PC-3 (cell line): ENCODE results near the gene OPN1MW3. TPM values are rescaled to one million over a fixed set of nuclear protein-coding genes. Genes with fewer than 3 reads are reported as not detected.
"Not testable (repeated sequence)": the region's sequence is repeated elsewhere in the genome, so short reads cannot be mapped to it uniquely, and the experiment has no call there.

Experiments
- ATAC-seq: fragments of 200-7000 bp; cut with Tn5 transposase; 2 replicates; pipeline ENCODE4 v1.9.1; 2020; ENCODE audit warnings: mild to moderate bottlenecking, moderate library complexity
- BruUV-seq: library from RNA; stranded (reverse); fragments of 400-500 nt; replicated peaks from 2 replicates; lab custom pipeline; 2021; lab: Mats Ljungman, UMichigan
- CTCF ChIA-PET: fragments of 300-600 bp; sonication (Branson Sonifier 250); formaldehyde crosslinking; loops from one replicate; lab custom pipeline; 2022; ENCODE audit warnings: antibody characterized with exemption; lab: Charles Lee
- POLR2A ChIA-PET: fragments of 300-600 bp; sonication (Branson Sonifier 250); formaldehyde crosslinking; loops from one replicate; lab custom pipeline; 2022; ENCODE audit warnings: antibody characterized with exemption; ENCODE audit not compliant: unreplicated experiment; lab: Charles Lee
- DNase-seq: peaks from one replicate; pipeline ENCODE4 v3.0.0-alpha.2; 2015
- H2AFZ ChIP-seq: fragments of 300-600 bp; sonication (generic); 2 replicates; pipeline ENCODE4 v1.6.0; 2016; ENCODE audit warnings: antibody characterized with exemption, low read length
- H3F3A ChIP-seq: fragments of 300-600 bp; sonication (generic); one replicate; pipeline ENCODE4 v1.6.0; 2017; ENCODE audit warnings: antibody characterized with exemption, low read length, control low read depth, mild to moderate bottlenecking; ENCODE audit not compliant: unreplicated experiment
- H3K27ac ChIP-seq: fragments of 300-600 bp; sonication (generic); 2 replicates; pipeline ENCODE4 v1.5.1; 2016; ENCODE audit warnings: mild to moderate bottlenecking, low read length
- H3K27me3 ChIP-seq: fragments of 300-600 bp; sonication (generic); 2 replicates; pipeline ENCODE4 v1.6.1; 2016; ENCODE audit warnings: low read length, mixed read lengths
- H3K36me3 ChIP-seq: fragments of 300-600 bp; sonication (generic); 2 replicates; pipeline ENCODE4 v1.6.1; 2016; ENCODE audit warnings: low read depth, mixed run types, low read length, mixed read lengths
- H3K4me1 ChIP-seq: fragments of 300-600 bp; sonication (generic); 2 replicates; pipeline ENCODE4 v1.5.1; 2016; ENCODE audit warnings: low read length; ENCODE audit not compliant: insufficient read depth
- H3K4me2 ChIP-seq: fragments of 300-600 bp; sonication (generic); 2 replicates; pipeline ENCODE4 v1.6.0; 2016; ENCODE audit warnings: low read length
- H3K4me3 ChIP-seq: fragments of 300-600 bp; sonication (generic); 2 replicates; pipeline ENCODE4 v1.5.1; 2016; ENCODE audit warnings: mild to moderate bottlenecking, low read length, mixed read lengths
- H3K79me2 ChIP-seq: fragments of 300-600 bp; sonication (generic); 2 replicates; pipeline ENCODE4 v1.6.1; 2017; ENCODE audit warnings: low read length, mixed read lengths
- H3K9ac ChIP-seq: fragments of 300-600 bp; sonication (generic); 2 replicates; pipeline ENCODE4 v1.6.0; 2016; ENCODE audit warnings: mild to moderate bottlenecking, low read length
- H3K9me2 ChIP-seq: fragments of 300-600 bp; sonication (generic); replicated peaks from 2 replicates; pipeline ENCODE4 v1.6.1; 2016; ENCODE audit warnings: mixed run types, low read length, mixed read lengths
- H3K9me3 ChIP-seq: fragments of 300-600 bp; sonication (generic); 2 replicates; pipeline ENCODE4 v1.6.1; 2016; ENCODE audit warnings: low read length, mixed read lengths
- H4K20me1 ChIP-seq: fragments of 300-600 bp; sonication (generic); 2 replicates; pipeline ENCODE4 v1.6.1; 2016; ENCODE audit warnings: low read length, mixed read lengths
- EZH2 ChIP-seq: fragments of 300-600 bp; sonication (generic); IDR thresholded peaks from one replicate; pipeline ENCODE4 v1.6.1; 2017; ENCODE audit warnings: antibody characterized with exemption, mild to moderate bottlenecking, low read length; ENCODE audit not compliant: unreplicated experiment
- EZH2phosphoT487 ChIP-seq: fragments of 300-600 bp; sonication (generic); IDR thresholded peaks from 2 replicates; pipeline ENCODE4 v1.6.1; 2018; ENCODE audit warnings: mild to moderate bottlenecking, antibody characterized with exemption, low read length, borderline replicate concordance
- intact Hi-C: fragments of 100-400 bp; cut with micrococcal nuclease; formaldehyde crosslinking; loops from 2 replicates; pipeline ENCODE4 v1.9.0; 2023
- total RNA-seq: library from RNA; depleted of rRNA; stranded (reverse); fragments of >200 nt; gene quantifications from 2 replicates; pipeline ENCODE4 v1.2.3, GENCODE V29; 2014
- TF ChIP-seq, protein P1 (sequence below): fragments of 300-600 bp; sonication (generic); conservative IDR thresholded peaks from 2 replicates; pipeline ENCODE4 v1.5.1; 2017; ENCODE audit warnings: antibody characterized with exemption, low read depth, mild to moderate bottlenecking, low read length

Gene OPN1MW3
- total RNA-seq, 1 experiment from 2014 or later: not detected

DNA sequence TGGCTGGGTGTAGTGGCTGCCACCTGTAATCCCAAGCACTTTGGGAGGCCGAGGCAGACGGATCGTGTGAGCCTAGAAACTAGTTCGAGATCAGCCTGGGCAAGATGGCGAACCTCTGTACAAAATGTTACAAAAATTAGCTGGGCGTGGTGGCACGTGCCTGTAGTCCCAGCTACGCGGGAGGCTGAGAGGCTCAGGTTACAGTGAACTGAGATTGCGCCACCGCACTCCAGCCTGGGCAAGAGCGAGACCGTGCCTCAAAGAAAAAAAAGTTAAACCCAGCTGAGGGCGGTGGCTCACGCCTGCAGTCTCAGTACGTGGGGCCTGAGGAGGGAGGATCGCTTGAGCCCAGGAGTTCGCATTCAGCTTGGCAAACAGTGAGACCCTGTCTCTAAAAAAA, 39.3 kb downstream of the OPN1MW3 start:
- ChIA-PET POLR2A (no interaction called here), CTCF (no interaction called here)
- Histone ChIP-seq H3K4me1 (no peaks in the 10 kb centered on the region), H3K4me2 (no peak overlapping the region), H3K4me3 (no peak overlapping the region), H3K27me3 (no peaks in the 10 kb centered on the region), H3K9me2 (no peaks in the 10 kb centered on the region), H3K36me3 (no peaks in the 10 kb centered on the region), H3F3A (no peaks in the 10 kb centered on the region), H3K79me2 (no peaks in the 10 kb centered on the region), H3K9me3 (no peaks in the 10 kb centered on the region), H3K9ac (no peak overlapping the region), H3K27ac (no peak overlapping the region), H2AFZ (no peak overlapping the region), H4K20me1 (no peaks in the 10 kb centered on the region)
- TF ChIP-seq EZH2phosphoT487 (no peak), EZH2 (no peak)
- TF ChIP-seq, protein P1, sequence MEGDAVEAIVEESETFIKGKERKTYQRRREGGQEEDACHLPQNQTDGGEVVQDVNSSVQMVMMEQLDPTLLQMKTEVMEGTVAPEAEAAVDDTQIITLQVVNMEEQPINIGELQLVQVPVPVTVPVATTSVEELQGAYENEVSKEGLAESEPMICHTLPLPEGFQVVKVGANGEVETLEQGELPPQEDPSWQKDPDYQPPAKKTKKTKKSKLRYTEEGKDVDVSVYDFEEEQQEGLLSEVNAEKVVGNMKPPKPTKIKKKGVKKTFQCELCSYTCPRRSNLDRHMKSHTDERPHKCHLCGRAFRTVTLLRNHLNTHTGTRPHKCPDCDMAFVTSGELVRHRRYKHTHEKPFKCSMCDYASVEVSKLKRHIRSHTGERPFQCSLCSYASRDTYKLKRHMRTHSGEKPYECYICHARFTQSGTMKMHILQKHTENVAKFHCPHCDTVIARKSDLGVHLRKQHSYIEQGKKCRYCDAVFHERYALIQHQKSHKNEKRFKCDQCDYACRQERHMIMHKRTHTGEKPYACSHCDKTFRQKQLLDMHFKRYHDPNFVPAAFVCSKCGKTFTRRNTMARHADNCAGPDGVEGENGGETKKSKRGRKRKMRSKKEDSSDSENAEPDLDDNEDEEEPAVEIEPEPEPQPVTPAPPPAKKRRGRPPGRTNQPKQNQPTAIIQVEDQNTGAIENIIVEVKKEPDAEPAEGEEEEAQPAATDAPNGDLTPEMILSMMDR: no peak
- no TSS peak for BruUV-seq
- ATAC-seq (no peak), DNase-seq (no peak)
- intact Hi-C loops: no loop called here

DNA sequence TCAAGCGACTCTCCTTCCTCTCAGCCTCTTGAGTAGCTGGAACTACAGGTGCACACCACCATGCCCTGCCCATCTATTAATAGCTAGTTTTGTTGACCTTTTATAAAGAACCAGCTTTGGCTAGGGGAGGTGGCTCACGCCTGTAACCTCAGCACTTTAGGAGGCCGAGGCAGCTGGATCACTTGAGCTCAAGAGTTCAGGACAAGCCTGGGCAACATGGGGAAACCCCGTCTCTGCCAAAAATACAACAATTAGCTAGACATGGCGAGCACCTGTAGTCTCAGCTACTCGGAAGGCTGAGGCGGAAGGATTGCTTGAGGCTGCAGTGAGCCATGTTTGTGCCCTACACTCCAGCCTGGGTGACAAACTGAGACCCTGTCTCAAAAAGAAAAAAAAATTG, 40.9 kb downstream of the OPN1MW3 start:
- Histone ChIP-seq H3F3A (no peaks in the 10 kb centered on the region), H3K27me3 (no peaks in the 10 kb centered on the region), H4K20me1 (no peaks in the 10 kb centered on the region), H3K9ac (no peak overlapping the region), H3K4me3 (no peak overlapping the region), H3K9me2 (no peaks in the 10 kb centered on the region), H3K27ac (no peak overlapping the region), H2AFZ (no peak overlapping the region), H3K4me2 (no peak overlapping the region), H3K36me3 (no peaks in the 10 kb centered on the region), H3K4me1 (no peaks in the 10 kb centered on the region), H3K9me3 (no peaks in the 10 kb centered on the region), H3K79me2 (no peaks in the 10 kb centered on the region)
- no TSS peak for BruUV-seq
- DNase-seq (no peak), ATAC-seq (no peak)
- CTCF ChIA-PET: interaction anchor here (0.6 kb wide), 1 partner anchor 192 kb away, joined by 4 read pairs; the partner anchor contains the start of gene SLC10A3
- no peak for TF ChIP-seq EZH2
- TF ChIP-seq, protein P1: no peak
- no peak for TF ChIP-seq EZH2phosphoT487
- intact Hi-C loops: no loop called here
- POLR2A ChIA-PET: no interaction called here

DNA sequence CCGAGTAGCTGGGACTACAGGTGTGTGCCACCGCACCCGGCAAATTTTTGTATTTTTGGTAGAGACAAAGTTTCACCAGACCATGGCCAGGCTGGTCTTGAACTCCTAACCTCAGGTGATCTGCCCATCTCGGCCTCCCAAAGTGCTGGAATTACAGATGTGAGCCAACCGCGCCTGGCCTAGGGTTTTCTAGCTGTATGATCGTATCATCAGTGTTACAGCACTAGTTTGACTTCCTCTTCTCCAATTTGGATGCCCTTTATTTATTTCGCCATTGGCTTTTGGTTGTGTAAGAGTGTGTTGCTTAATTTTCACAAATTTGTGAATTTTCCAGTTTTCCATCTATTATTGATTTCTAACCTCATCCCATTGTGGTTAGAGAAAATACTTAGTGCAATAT, 43.4 kb downstream of the OPN1MW3 start:
- ChIA-PET POLR2A (no interaction called here), CTCF (no interaction called here)
- no peak for ATAC-seq
- Histone ChIP-seq H3K79me2 (no peaks in the 10 kb centered on the region), H3K9me2 (no peaks in the 10 kb centered on the region), H3K9ac (no peak overlapping the region), H3K4me1 (no peaks in the 10 kb centered on the region), H3K36me3 (no peaks in the 10 kb centered on the region), H3K27me3 (no peaks in the 10 kb centered on the region), H3K9me3 (no peaks in the 10 kb centered on the region), H2AFZ (no peak overlapping the region), H3K4me3 (no peak overlapping the region), H3K4me2 (no peak overlapping the region), H3K27ac (no peak overlapping the region), H4K20me1 (no peaks in the 10 kb centered on the region), H3F3A (no peaks in the 10 kb centered on the region)
- TF ChIP-seq EZH2 (no peak), EZH2phosphoT487 (no peak)
- TF ChIP-seq, protein P1: no peak
- intact Hi-C loops: no loop called here
- DNase-seq: no peak
- no TSS peak for BruUV-seq

DNA sequence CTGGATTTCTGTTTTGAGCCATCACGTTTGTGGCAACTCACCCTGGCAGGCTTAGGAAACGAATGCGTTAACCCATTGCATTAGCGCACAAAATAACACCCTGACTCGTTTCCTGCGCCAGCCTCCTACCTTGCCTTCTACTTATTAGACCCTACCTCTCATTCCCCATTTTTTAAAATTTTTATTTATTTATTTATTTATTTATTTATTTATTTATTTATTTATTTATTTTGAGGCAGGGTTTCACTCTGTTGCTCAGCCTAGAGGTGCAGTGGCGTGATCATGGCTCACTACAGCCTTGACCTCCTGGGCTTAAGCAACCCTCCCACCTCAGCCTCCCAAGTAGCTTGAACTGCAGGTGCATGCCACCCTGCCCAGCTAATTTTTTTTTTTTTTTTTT, 45.6 kb downstream of the OPN1MW3 start:
- H3K9me3 ChIP-seq, ATAC-seq, H3K4me3 ChIP-seq, H3K36me3 ChIP-seq, H3K27ac ChIP-seq, BruUV-seq, H3K4me1 ChIP-seq, H3F3A ChIP-seq, H4K20me1 ChIP-seq, DNase-seq, H2AFZ ChIP-seq, intact Hi-C loops, H3K9ac ChIP-seq, POLR2A ChIA-PET, H3K4me2 ChIP-seq, H3K79me2 ChIP-seq, H3K9me2 ChIP-seq, H3K27me3 ChIP-seq: not testable (repeated sequence)
- CTCF ChIA-PET: interaction anchor here (0.6 kb wide), 1 partner anchor 205 kb away, joined by 9 read pairs; no protein-coding TSS in a partner anchor
